Activated naive CD8-positive, alpha-beta T cell treated with anti-CD3 and anti-CD28 coated beads, Interleukin-2, amount 50 U/mL, for 24 hours (primary cell): ENCODE data around the gene DCC.

ENCODE experiments used
- ATAC-seq: fragments of 150-1000 bp; cut with Tn5 transposase; one replicate; pipeline ENCODE4 v1.10.0; 2021
- DNase-seq: peaks from one replicate; pipeline ENCODE4 v3.0.0; 2021
- H3K27ac Mint-ChIP-seq: one replicate; pipeline ENCODE4 v1.8.0; 2021; ENCODE audit warnings: mild to moderate bottlenecking, mixed read lengths
- H3K27me3 Mint-ChIP-seq: one replicate; pipeline ENCODE4 v1.8.0; 2021; ENCODE audit warnings: mixed read lengths
- H3K36me3 Mint-ChIP-seq: one replicate; pipeline ENCODE4 v1.8.0; 2021; ENCODE audit warnings: low read depth, mixed read lengths
- H3K4me1 Mint-ChIP-seq: one replicate; pipeline ENCODE4 v1.8.0; 2021; ENCODE audit warnings: mixed read lengths
- H3K4me3 Mint-ChIP-seq: one replicate; pipeline ENCODE4 v1.8.0; 2021; ENCODE audit warnings: mild to moderate bottlenecking, moderate library complexity, mixed read lengths
- H3K9me3 Mint-ChIP-seq: one replicate; pipeline ENCODE4 v1.8.0; 2021; ENCODE audit warnings: mixed read lengths

Gene DCC

GRCh38 chr18:52339891-52340371, at the start of gene DCC:
Gene DCC, plus strand, starts transcription at chr18:52340197. Its CDS starts 591 bp downstream, at chr18:52340788.
- DNase-seq (no peak), ATAC-seq (no peak)
- Mint-ChIP-seq H3K4me1 (no peaks in the 10 kb centered on the region), H3K9me3 (peaks cover 8% of the 10 kb centered on the region), H3K36me3 (no peaks in the 10 kb centered on the region), H3K4me3 (no peak within 1 kb of the TSS), H3K27me3 (peaks cover 11% of the 10 kb centered on the region), H3K27ac (no peak within 1 kb of the TSS)

- Mint-ChIP-seq H3K4me3 (no peak overlapping the region), H3K27me3 (no peaks in the 10 kb centered on the region), H3K36me3 (no peaks in the 10 kb centered on the region), H3K9me3 (peaks cover 3% of the 10 kb centered on the region), H3K27ac (no peak overlapping the region), H3K4me1 (no peaks in the 10 kb centered on the region)
- ATAC-seq = no peak
- no peak for DNase-seq
These were observed 29.3 kb upstream of the DCC start for GRCh38 chr18:52310651-52311050.

- DNase-seq = no peak
- H3K36me3 Mint-ChIP-seq = no peaks in the 10 kb centered on the region
- no peak overlapping the region for H3K27ac Mint-ChIP-seq
- H3K27me3 Mint-ChIP-seq = no peaks in the 10 kb centered on the region
- no peak overlapping the region for H3K4me3 Mint-ChIP-seq
- ATAC-seq = no peak
- H3K4me1 Mint-ChIP-seq = no peaks in the 10 kb centered on the region
- peaks cover 6% of the 10 kb centered on the region for H3K9me3 Mint-ChIP-seq
These were observed 28.7 kb upstream of the DCC start for GRCh38 chr18:52311331-52311730.

- H3K4me3 Mint-ChIP-seq = no peak overlapping the region
- H3K27ac Mint-ChIP-seq = no peak overlapping the region
- H3K4me1 Mint-ChIP-seq = no peaks in the 10 kb centered on the region
- no peaks in the 10 kb centered on the region for H3K36me3 Mint-ChIP-seq
- H3K9me3 Mint-ChIP-seq = peaks cover 8% of the 10 kb centered on the region
- ATAC-seq = no peak
- DNase-seq = no peak
- H3K27me3 Mint-ChIP-seq = no peaks in the 10 kb centered on the region
These were observed 27.7 kb upstream of the DCC start for GRCh38 chr18:52312346-52312745.

- Mint-ChIP-seq H3K36me3 (no peaks in the 10 kb centered on the region), H3K9me3 (peaks cover 8% of the 10 kb centered on the region), H3K4me3 (no peak overlapping the region), H3K27ac (no peak overlapping the region), H3K27me3 (no peaks in the 10 kb centered on the region), H3K4me1 (no peaks in the 10 kb centered on the region)
- ATAC-seq (no peak), DNase-seq (no peak)
These were observed 26.8 kb upstream of the DCC start for GRCh38 chr18:52313213-52313612.

- Mint-ChIP-seq H3K9me3 (peaks cover 8% of the 10 kb centered on the region), H3K4me1 (no peaks in the 10 kb centered on the region), H3K4me3 (no peak overlapping the region), H3K27ac (no peak overlapping the region), H3K27me3 (no peaks in the 10 kb centered on the region), H3K36me3 (no peaks in the 10 kb centered on the region)
- no peak for ATAC-seq
- no peak for DNase-seq
These were observed 20.5 kb upstream of the DCC start for GRCh38 chr18:52319424-52319983.

- ATAC-seq = no peak
- Mint-ChIP-seq H3K27ac (no peak overlapping the region), H3K4me1 (no peaks in the 10 kb centered on the region), H3K27me3 (no peaks in the 10 kb centered on the region), H3K9me3 (peaks cover 4% of the 10 kb centered on the region), H3K36me3 (no peaks in the 10 kb centered on the region), H3K4me3 (no peak overlapping the region)
- DNase-seq = no peak
These were observed 17.7 kb upstream of the DCC start for GRCh38 chr18:52322307-52322706.

- Mint-ChIP-seq H3K27me3 (no peaks in the 10 kb centered on the region), H3K9me3 (peaks cover 4% of the 10 kb centered on the region), H3K27ac (no peak overlapping the region), H3K4me1 (no peaks in the 10 kb centered on the region), H3K36me3 (no peaks in the 10 kb centered on the region), H3K4me3 (no peak overlapping the region)
- DNase-seq (no peak), ATAC-seq (no peak)
These were observed 16.2 kb upstream of the DCC start for GRCh38 chr18:52323802-52324201.

- H3K4me1 Mint-ChIP-seq = no peaks in the 10 kb centered on the region
- DNase-seq (no peak), ATAC-seq (no peak)
- H3K27me3 Mint-ChIP-seq = no peaks in the 10 kb centered on the region
- H3K36me3 Mint-ChIP-seq = no peaks in the 10 kb centered on the region
- H3K9me3 Mint-ChIP-seq = peaks cover 4% of the 10 kb centered on the region
- H3K27ac Mint-ChIP-seq = no peak overlapping the region
- no peak overlapping the region for H3K4me3 Mint-ChIP-seq
These were observed 14.0 kb upstream of the DCC start for GRCh38 chr18:52325997-52326396.

- no peaks in the 10 kb centered on the region for H3K4me1 Mint-ChIP-seq
- no peak overlapping the region for H3K4me3 Mint-ChIP-seq
- DNase-seq (no peak), ATAC-seq (no peak)
- peaks cover 8% of the 10 kb centered on the region for H3K9me3 Mint-ChIP-seq
- peaks cover 11% of the 10 kb centered on the region for H3K27me3 Mint-ChIP-seq
- no peak overlapping the region for H3K27ac Mint-ChIP-seq
- H3K36me3 Mint-ChIP-seq = no peaks in the 10 kb centered on the region
These were observed 6.1 kb upstream of the DCC start for GRCh38 chr18:52333860-52334259.

GRCh38 chr18:52334307-52334706, 5.7 kb upstream of the DCC start:
- no peak for ATAC-seq
- DNase-seq = no peak
- no peaks in the 10 kb centered on the region for H3K4me1 Mint-ChIP-seq
- no peak overlapping the region for H3K4me3 Mint-ChIP-seq
- no peak overlapping the region for H3K27ac Mint-ChIP-seq
- H3K9me3 Mint-ChIP-seq = peaks cover 8% of the 10 kb centered on the region
- no peaks in the 10 kb centered on the region for H3K36me3 Mint-ChIP-seq
- H3K27me3 Mint-ChIP-seq = peaks cover 11% of the 10 kb centered on the region

- Mint-ChIP-seq H3K36me3 (no peaks in the 10 kb centered on the region), H3K9me3 (peaks cover 8% of the 10 kb centered on the region), H3K27me3 (peaks cover 11% of the 10 kb centered on the region), H3K4me1 (no peaks in the 10 kb centered on the region), H3K4me3 (no peak overlapping the region), H3K27ac (no peak overlapping the region)
- DNase-seq (no peak), ATAC-seq (no peak)
These were observed 5.1 kb upstream of the DCC start for GRCh38 chr18:52334896-52335295.

- ATAC-seq (no peak), DNase-seq (no peak)
- no peaks in the 10 kb centered on the region for H3K36me3 Mint-ChIP-seq
- no peaks in the 10 kb centered on the region for H3K4me1 Mint-ChIP-seq
- peaks cover 8% of the 10 kb centered on the region for H3K9me3 Mint-ChIP-seq
- no peak overlapping the region for H3K27ac Mint-ChIP-seq
- no peak overlapping the region for H3K4me3 Mint-ChIP-seq
- peaks cover 11% of the 10 kb centered on the region for H3K27me3 Mint-ChIP-seq
These were observed 2.7 kb upstream of the DCC start for GRCh38 chr18:52337276-52337675.

GRCh38 chr18:52340406-52341102, 557 bp downstream of the DCC start:
- Mint-ChIP-seq H3K27ac (no peak overlapping the region), H3K4me3 (no peak overlapping the region), H3K9me3 (peaks cover 8% of the 10 kb centered on the region), H3K36me3 (no peaks in the 10 kb centered on the region), H3K4me1 (no peaks in the 10 kb centered on the region), H3K27me3 (peaks cover 11% of the 10 kb centered on the region)
- DNase-seq (no peak), ATAC-seq (no peak)

- no peak overlapping the region for H3K4me3 Mint-ChIP-seq
- H3K27ac Mint-ChIP-seq = no peak overlapping the region
- H3K36me3 Mint-ChIP-seq = no peaks in the 10 kb centered on the region
- peaks cover 11% of the 10 kb centered on the region for H3K27me3 Mint-ChIP-seq
- H3K9me3 Mint-ChIP-seq = peaks cover 8% of the 10 kb centered on the region
- no peaks in the 10 kb centered on the region for H3K4me1 Mint-ChIP-seq
- DNase-seq = no peak
- no peak for ATAC-seq
These were observed 1.1 kb downstream of the DCC start for GRCh38 chr18:52341103-52341432.
